ENCODE data around the gene CAPS.

Gene CAPS

GRCh38 chr19:5914358-5914774, 312 bp downstream of the CAPS start:
- no peak for DNase-seq

GRCh38 chr19:5914946-5915781, 1.1 kb downstream of the CAPS start:
- DNase-seq = no peak

DNA sequence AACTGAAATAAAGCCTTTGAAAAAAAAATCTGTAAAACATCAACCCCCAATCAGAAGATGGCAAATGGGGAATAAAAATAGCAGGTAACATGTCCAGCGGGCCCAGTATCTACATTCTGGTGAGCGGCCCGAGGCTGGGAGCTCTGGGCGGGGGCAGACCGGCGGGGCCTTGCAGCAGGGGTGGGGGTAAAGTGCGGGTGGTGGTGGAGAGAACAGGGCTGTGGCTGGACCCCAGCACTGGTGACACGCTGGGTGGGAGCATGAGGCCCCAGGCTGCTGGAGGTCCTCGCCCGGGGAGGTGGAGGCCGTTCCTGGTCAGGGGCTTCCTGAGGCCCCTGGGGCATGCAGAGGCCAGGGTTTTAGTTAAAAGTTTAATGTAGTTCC, 1.7 kb downstream of the CAPS start:
- DNase-seq = no peak

DNA sequence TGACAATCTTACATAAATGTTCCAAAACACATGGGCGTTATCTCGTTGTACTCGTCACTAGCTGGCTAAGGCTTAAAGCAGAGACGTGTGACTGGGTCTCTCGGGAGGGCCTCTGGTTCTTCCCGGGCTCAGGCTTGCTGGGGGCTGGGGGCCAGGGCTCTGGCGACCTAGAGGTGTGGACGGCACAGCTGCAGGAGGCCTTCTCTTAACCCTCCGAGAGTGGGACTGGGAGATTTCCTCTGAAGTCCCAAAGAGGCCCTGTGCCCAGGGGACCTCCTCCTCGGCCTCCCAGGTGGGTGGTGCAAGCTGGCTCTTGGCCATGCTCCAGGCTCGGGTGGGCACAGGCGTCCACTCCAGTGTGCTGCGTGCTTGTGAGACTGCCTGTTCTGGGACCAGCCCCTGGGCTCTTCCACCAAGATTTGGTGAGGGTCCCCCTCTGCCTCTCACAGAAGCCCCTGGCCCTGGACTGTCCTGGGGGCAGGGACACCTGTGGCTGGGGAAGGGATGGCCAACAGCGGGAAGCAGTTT, 2.2 kb downstream of the CAPS start:
- DNase-seq = no peak

DNA sequence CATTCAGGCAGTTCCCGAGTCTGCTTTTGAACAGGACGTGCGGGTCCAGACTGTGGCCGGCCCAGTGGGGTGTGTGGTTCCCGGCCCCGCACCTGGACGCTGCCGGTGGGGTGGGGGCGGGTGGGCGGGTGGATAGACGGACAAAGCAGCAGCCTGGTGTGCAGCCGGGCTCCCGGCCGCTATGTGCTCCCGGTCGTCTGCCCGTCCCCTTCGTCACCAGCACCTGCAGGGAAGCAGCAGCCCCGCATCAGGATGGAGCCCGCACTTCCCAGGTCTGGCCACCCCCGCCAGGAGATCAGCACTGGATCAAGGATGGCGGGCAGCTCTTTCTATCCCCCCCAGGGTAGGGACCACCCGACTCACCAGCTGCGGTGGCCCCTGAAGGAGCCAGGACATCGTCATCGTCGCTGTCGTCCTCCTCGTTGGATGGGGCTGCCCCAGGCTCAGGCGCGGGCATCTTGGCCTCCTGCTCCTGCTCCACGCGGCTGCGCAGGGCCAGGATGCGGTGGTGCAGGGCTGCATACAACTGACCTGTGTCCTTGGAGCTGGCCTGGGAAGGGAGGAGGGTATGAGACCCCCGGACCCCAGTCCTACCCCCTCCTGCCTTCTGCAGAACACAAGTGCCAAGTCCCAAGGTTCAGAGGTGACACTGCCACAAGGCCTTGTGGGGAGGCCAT, 3.5 kb downstream of the CAPS start:
- no peak for DNase-seq

GRCh38 chr19:5918463-5919079, 4.5 kb downstream of the CAPS start:
- no peak for DNase-seq

DNA sequence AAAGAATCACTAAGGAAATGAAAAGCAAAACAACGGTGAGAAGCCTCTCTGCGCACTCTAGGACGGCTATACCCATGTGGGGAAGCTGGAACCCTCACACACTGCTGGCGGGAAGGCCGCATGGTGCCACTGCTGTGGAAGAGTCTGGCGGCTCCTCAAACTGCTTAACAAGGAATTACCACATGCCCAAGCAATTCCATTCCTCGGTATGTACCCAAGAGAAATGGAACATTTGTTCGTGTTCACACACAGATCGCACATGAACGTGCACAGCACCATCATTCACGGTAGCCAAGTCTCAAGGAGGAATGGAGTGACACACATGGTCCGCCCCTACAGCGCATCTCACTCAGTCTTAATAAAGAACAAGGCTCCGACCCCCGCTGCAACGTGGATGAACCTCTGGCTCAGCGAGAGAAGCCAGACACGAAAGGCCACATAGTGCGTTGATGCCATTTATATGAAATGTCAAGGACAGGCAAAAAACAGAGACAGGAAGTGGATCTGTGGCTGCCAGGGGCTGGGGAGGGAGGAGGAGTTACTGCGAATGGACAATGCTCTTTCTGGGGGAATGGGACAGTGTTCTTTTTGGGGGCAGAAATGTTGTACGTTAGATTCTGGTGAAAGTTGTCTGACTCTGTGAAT, 7.6 kb downstream of the CAPS start:
- no peak for DNase-seq

GRCh38 chr19:5922161-5922545, 8.1 kb downstream of the CAPS start:
- DNase-seq = no peak

- DNase-seq = no peak
Measured at GRCh38 chr19:5923356-5923755, 9.3 kb downstream of the CAPS start.

DNA sequence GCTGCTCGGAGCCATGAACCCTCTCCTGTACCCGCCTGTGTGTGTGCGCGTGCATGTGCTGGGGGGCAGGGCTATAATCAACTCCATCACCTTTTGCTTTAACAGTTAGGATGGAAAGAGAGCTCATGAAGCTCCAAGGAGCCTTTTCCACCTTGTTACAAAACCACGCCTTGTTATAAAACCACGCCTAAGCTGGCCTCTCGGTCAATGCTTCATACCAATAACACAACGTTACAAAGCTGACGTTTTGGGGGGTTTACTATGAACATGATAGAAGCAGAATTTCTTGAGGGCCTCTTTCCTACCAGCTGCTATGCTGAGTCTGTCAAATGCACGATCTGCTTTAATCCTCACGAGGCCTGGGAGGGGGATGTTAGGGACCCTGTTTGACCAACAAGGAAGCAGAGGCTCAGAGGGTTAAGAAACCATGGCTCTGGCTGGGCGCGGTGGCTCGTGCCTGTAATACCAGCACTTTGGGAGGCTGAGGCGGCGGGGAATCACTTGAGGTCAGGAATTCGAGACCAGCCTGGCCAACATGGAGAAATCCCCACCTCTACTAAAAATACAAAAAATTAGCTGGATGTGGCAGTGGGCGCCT, 11.9 kb downstream of the CAPS start:
- DNase-seq = no peak

- no peak for DNase-seq
Measured at GRCh38 chr19:5926641-5927440, 12.8 kb downstream of the CAPS start.

DNA sequence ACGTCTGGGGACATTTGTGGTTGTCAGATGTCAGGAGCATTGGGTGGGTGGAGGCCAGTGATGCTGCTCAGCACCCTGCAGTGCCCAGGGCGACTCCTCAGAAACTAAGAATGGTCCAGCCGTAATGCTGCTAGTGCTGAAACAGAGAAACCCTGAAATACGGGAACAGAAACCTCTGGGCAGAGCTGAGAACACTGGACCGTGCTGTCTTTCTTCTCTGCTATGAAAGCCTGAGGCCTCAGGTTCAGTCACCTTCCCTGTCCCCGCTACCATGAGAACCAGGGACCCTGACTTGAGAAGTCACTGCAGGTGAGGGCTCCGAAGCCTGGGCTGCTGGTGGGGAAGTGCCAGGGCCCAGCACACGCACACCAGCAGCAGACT, 13.4 kb downstream of the CAPS start:
- no peak for DNase-seq

DNA sequence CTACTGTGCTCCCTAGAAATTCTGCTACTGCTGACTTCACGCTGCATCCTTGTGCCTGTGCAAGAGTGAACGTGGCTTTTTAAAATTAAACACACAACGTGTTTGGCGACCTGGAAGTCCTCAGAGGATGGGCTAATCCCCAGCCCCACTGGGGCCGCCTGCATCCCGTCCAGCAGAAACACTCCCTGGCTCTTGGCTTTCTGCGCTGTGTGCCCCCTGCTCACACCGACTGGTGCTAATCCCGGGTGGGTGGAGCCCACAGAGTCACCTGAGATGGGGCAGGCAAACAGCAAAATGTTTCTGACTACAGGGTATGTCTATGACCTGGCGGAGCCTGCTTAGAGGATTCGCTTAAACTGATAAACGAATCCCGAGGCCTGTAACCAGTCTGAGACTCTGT, 15.1 kb downstream of the CAPS start:
- DNase-seq = no peak

- no peak for DNase-seq
Measured at GRCh38 chr19:5929625-5930024, 15.6 kb downstream of the CAPS start.

GRCh38 chr19:5931251-5931650, 17.2 kb downstream of the CAPS start:
- DNase-seq = no peak

- no peak for DNase-seq
Measured at GRCh38 chr19:5932146-5932545, 18.1 kb downstream of the CAPS start.

DNA sequence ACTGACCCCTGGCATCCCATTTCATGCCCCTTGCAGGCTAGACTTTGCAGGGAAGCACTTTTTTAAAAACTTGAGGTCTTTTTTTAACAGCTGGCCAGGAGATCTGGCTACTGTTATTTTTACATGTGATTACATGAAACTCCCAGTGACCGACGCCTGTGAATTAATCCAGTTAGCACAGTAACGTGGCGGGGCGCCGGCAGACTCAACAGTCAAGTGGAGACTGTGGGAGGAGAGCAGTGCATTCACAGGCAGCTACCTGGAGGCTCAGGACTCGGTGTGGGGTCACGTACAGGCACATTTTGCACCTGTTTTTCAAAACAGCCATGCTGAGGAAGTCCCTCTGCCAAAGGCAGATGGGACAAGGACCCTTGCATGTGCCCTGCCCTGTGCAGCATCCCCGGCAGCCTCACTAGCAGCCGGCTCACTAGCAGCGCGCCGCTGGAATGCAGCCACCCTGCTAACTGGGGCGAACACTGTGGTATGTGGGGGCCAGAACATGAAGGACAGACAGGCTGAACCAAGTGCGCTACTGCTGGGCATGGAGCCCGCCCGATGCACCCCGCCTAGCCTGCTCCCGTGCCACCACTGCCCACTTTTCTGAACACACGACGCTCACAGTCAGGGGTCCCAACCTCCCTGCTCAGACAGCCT, 18.7 kb downstream of the CAPS start:
- no peak for DNase-seq

GRCh38 chr19:5933391-5934068, 19.5 kb downstream of the CAPS start:
- no peak for DNase-seq

DNA sequence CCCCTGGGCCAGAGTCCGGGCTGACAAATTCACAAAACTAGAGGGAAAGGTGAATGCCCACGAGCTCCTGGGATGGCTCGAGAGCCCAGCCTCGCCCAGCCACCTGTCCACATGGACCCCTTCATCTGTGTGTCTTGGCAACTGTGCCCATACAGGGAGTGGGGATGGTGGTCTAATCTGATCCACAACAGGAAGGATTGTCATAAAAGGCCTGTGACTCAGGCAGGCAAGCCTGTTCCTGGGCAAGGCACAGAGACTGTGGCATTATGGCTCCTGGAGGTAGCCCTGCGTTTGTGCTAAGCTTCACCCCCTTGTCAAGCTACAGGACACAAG, 20.0 kb downstream of the CAPS start:
- DNase-seq = no peak

GRCh38 chr19:5934774-5935472, 20.9 kb downstream of the CAPS start:
- DNase-seq = peak; percentile 24 to 63
